B cell (primary cell): Measurements from ENCODE around the gene FAM229A. TPM values are rescaled to one million over a fixed set of nuclear protein-coding genes. Genes with fewer than 3 reads are reported as not detected.

Source experiments
- ATAC-seq: fragments of 200-7000 bp; cut with Tn5 transposase; one replicate; pipeline ENCODE4 v1.10.0; 2021; ENCODE audit warnings: low read depth, mild to moderate bottlenecking, moderate number of reproducible peaks, moderate library complexity
- CTCF ChIA-PET: fragments of 350-600 bp; sonication (Branson Sonifier 250); formaldehyde crosslinking; loops from one replicate; lab custom pipeline; 2021; ENCODE audit warnings: antibody characterized with exemption, inconsistent platforms; lab: Charles Lee
- POLR2A ChIA-PET: fragments of 350-600 bp; sonication (Branson Sonifier 250); formaldehyde crosslinking; loops from one replicate; lab custom pipeline; 2021; ENCODE audit warnings: antibody characterized with exemption; lab: Charles Lee
- DNase-seq: peaks from one replicate; pipeline ENCODE4 v3.0.0; 2013
- H2AFZ ChIP-seq: 2 replicates; pipeline ENCODE4 v1.6.1; 2012; ENCODE audit warnings: mild to moderate bottlenecking, low read depth, low read length; ENCODE audit not compliant: insufficient read depth, poor library complexity, severe bottlenecking
- H3K27ac ChIP-seq, 2 donors: 1 replicate in 1 of 2; 2 replicates in 1 of 2; pipeline ENCODE4 v1.5.1; 2012 to 2013; ENCODE audit warnings: low read length in 2 of 2, mild to moderate bottlenecking in 2 of 2, moderate library complexity in 1 of 2
- H3K27me3 ChIP-seq, 4 experiments: fragments of 200-600 bp in 1 of 4; sonication (generic) in 1 of 4; replicated peaks in 1 of 4; 1 replicate in 2 of 4; 2 replicates in 2 of 4; pipeline versions ENCODE4 v1.6.1 to v1.7.0; 2013 to 2016; ENCODE audit warnings: low read length in 3 of 4, mild to moderate bottlenecking in 2 of 4, mixed read lengths in 1 of 4, moderate library complexity in 1 of 4; ENCODE audit not compliant: insufficient read depth in 4 of 4, control insufficient read depth in 3 of 4; ENCODE audit errors: control extremely low read depth in 1 of 4
- H3K36me3 ChIP-seq, 2 experiments: replicated peaks in 1 of 2; 1 replicate in 1 of 2; 2 replicates in 1 of 2; pipeline versions ENCODE4 v1.6.1 to v1.7.1; 2013; ENCODE audit warnings: low read length in 1 of 2; ENCODE audit not compliant: insufficient read depth in 2 of 2, control insufficient read depth in 1 of 2; ENCODE audit errors: control extremely low read depth in 1 of 2, extremely low read depth in 1 of 2
- H3K4me1 ChIP-seq, 2 donors: fragments of 200-600 bp in 1 of 2; sonication (generic) in 1 of 2; 1 replicate in 1 of 2; 2 replicates in 1 of 2; pipeline versions ENCODE4 v1.5.1 to v1.6.1; 2013 to 2017; ENCODE audit warnings: low read length in 2 of 2; ENCODE audit not compliant: control insufficient read depth in 2 of 2, insufficient read depth in 2 of 2
- H3K4me2 ChIP-seq: replicated peaks from 2 replicates; pipeline ENCODE3; 2012; ENCODE audit warnings: mild to moderate bottlenecking, low read depth, low read length; ENCODE audit not compliant: poor library complexity, severe bottlenecking
- H3K4me3 ChIP-seq, 5 experiments: fragments of 200-600 bp in 1 of 5; sonication (generic) in 1 of 5; 1 replicate in 3 of 5; 2 replicates in 2 of 5; pipeline versions ENCODE4 v1.5.1 to v1.7.0; 2011 to 2016; ENCODE audit warnings: low read length in 4 of 5, mild to moderate bottlenecking in 4 of 5, low read depth in 2 of 5, control low read depth in 1 of 5, moderate library complexity in 1 of 5; ENCODE audit not compliant: insufficient read depth in 1 of 5; ENCODE audit errors: control extremely low read depth in 1 of 5, extremely low read depth in 1 of 5
- H3K79me2 ChIP-seq: fragments of 200-600 bp; sonication (generic); one replicate; pipeline ENCODE4 v1.6.0; 2016; ENCODE audit warnings: low read length; ENCODE audit not compliant: control insufficient read depth, insufficient read depth
- H3K9ac ChIP-seq: fragments of 200-600 bp; sonication (generic); 2 replicates; pipeline ENCODE4 v1.6.1; 2017; ENCODE audit warnings: mild to moderate bottlenecking, low read length, moderate library complexity
- H3K9me3 ChIP-seq, 3 donors: one replicate each; pipeline versions ENCODE4 v1.6.1 to v1.7.1; 2013; ENCODE audit warnings: low read length in 2 of 3; ENCODE audit not compliant: control insufficient read depth in 2 of 3, insufficient read depth in 1 of 3; ENCODE audit errors: control extremely low read depth in 1 of 3
- H4K20me1 ChIP-seq: 2 replicates; pipeline ENCODE4 v1.6.0; 2012; ENCODE audit warnings: mild to moderate bottlenecking, low read length; ENCODE audit not compliant: insufficient read depth, control insufficient read depth, poor library complexity, severe bottlenecking
- H3K27ac Mint-ChIP-seq: one replicate; pipeline ENCODE4 v1.8.0; 2021; ENCODE audit warnings: mixed read lengths
- H3K27me3 Mint-ChIP-seq: one replicate; pipeline ENCODE4 v1.8.0; 2021; ENCODE audit warnings: mixed read lengths
- H3K4me1 Mint-ChIP-seq: one replicate; pipeline ENCODE4 v1.8.0; 2021; ENCODE audit warnings: mixed read lengths
- H3K4me3 Mint-ChIP-seq: one replicate; pipeline ENCODE4 v1.8.0; 2021; ENCODE audit warnings: mixed read lengths
- H3K9me3 Mint-ChIP-seq: one replicate; pipeline ENCODE4 v1.8.0; 2022; ENCODE audit warnings: mixed read lengths; ENCODE audit not compliant: insufficient read depth
- EZH2 ChIP-seq: IDR thresholded peaks from 2 replicates; pipeline ENCODE4 v1.6.1; 2012; ENCODE audit warnings: borderline replicate concordance, low read depth, mild to moderate bottlenecking, moderate library complexity, low read length; ENCODE audit not compliant: insufficient read depth, poor library complexity, severe bottlenecking
- WGBS: methylation state at CpG from one replicate; pipeline ENCODE4 v1.1.5; 2013; ENCODE audit warnings: missing lambda C conversion rate; ENCODE audit not compliant: insufficient coverage; 5-methylcytosine and 5-hydroxymethylcytosine counted together
- intact Hi-C: fragments of 100-400 bp; cut with micrococcal nuclease; formaldehyde crosslinking; loops from one replicate; pipeline ENCODE4 v1.10.0; 2022
- polyA plus RNA-seq: library from polyadenylated mRNA; depleted of rRNA; stranded (reverse); fragments of >200 nt; gene quantifications from 2 replicates; pipeline ENCODE4 v1.2.3, GENCODE V29; 2012
- total RNA-seq, 2 donors: library from RNA; stranded (reverse); fragments of 120-200 nt in 1 of 2; gene quantifications; 1 replicate in 1 of 2; 2 replicates in 1 of 2; pipeline versions ENCODE4 v1.2.3 to v1.2.4, GENCODE V29; 2013 to 2022
- TF ChIP-seq, protein P1 (sequence below): fragments of 200-600 bp; IDR thresholded peaks from one replicate; pipeline ENCODE4 v1.8.0; 2022; ENCODE audit warnings: antibody characterized with exemption, mild to moderate bottlenecking

FAM229A gene
- total and polyA plus RNA-seq, 2 donors (not counting 1 experiment from before 2014, with no cell fraction given), result 33.3 to 33.8 TPM

DNA sequence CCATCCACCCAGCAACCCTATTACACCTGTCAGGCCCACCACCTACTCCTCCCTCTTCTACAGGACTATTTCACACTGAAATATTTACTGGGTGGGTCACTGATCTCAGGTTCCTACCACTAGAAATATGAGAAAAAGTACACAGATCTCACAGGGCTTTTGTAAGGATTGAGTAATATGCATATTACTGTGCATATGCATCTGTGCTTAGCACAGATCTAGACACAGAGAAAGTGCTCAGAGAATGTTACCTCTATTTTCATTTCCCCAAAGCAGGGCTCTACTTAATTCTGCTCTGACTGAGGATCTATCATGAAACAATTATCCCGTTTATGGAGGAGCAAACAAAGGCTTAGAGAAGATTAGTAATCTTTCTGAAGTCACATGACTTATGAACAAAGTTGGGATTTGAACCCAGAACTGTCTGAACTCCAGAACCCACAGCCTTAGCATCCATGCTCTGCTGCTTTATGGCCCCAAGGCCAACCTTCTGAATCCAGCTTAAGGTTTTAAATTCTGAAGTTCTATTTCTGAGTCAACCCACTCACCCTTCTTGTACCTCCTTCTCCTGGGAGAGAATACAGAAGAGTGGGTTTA, 11.8 kb upstream of the FAM229A start:
- H3K4me1 Mint-ChIP-seq, result peaks cover 12% of the 10 kb centered on the region
- Histone ChIP-seq H3K9me3 (no peaks in the 10 kb centered on the region), H3K27me3 (no peaks in the 10 kb centered on the region), H3K4me1 (peaks cover 10 to 13% of the 10 kb centered on the region in 2 donors), H3K4me2 (no peak overlapping the region), H2AFZ (no peak overlapping the region), H4K20me1 (peaks cover 18% of the 10 kb centered on the region), H3K27ac (no peak overlapping the region), H3K36me3 (peaks cover 2 to 67% of the 10 kb centered on the region in 2 experiments), H3K9ac (no peak overlapping the region), H3K79me2 (no peaks in the 10 kb centered on the region), H3K4me3 (no peak overlapping the region)
- ChIA-PET POLR2A (no interaction called here), CTCF (interaction anchor here (1.3 kb wide), 1 partner anchor 134 kb away, joined by 3 read pairs; no protein-coding TSS in a partner anchor)
- no peaks in the 10 kb centered on the region for H3K27me3 Mint-ChIP-seq
- intact Hi-C loops, result loop anchor here (5.0 kb wide), 2 partner anchors 37 to 57 kb away; partner anchors contain the start of gene MARCKSL1
- H3K27ac Mint-ChIP-seq, result no peak overlapping the region
- no peaks in the 10 kb centered on the region for H3K9me3 Mint-ChIP-seq
- TF ChIP-seq, protein P1, sequence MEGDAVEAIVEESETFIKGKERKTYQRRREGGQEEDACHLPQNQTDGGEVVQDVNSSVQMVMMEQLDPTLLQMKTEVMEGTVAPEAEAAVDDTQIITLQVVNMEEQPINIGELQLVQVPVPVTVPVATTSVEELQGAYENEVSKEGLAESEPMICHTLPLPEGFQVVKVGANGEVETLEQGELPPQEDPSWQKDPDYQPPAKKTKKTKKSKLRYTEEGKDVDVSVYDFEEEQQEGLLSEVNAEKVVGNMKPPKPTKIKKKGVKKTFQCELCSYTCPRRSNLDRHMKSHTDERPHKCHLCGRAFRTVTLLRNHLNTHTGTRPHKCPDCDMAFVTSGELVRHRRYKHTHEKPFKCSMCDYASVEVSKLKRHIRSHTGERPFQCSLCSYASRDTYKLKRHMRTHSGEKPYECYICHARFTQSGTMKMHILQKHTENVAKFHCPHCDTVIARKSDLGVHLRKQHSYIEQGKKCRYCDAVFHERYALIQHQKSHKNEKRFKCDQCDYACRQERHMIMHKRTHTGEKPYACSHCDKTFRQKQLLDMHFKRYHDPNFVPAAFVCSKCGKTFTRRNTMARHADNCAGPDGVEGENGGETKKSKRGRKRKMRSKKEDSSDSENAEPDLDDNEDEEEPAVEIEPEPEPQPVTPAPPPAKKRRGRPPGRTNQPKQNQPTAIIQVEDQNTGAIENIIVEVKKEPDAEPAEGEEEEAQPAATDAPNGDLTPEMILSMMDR, result no peak
- no peak for TF ChIP-seq EZH2
- no peak for DNase-seq
- H3K4me3 Mint-ChIP-seq, result no peak overlapping the region
- no CpG with 5 or more reads among the region's 1 CpG for WGBS
- no peak for ATAC-seq

DNA sequence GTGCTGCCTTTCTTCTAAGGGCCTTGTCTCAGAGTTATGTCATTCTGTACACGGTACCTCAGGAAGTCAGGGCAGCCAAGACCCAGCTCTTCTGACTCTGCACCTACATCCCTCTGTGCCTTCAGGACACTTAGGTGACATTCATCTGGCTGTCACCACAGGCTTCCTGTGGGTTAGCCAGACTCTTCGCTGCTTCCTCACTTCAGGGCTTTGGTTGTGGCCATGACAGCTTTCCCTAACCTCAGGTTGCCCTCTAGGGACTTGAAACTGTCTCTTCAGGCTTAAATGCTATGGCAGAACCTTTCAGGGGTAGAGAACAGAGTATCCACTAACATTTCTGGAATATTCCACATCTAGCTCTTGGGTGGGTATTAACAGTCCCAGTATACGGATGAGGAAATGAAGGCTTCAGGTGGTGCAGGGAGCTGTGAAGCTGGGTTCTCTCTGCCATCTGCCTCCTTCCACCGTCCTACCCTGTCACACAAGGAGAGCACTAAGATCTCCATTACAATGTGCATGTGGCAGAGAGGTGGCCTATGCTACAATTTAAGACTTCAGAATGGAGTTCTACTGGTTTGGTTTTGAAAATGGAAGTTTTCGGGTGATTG, 10.0 kb upstream of the FAM229A start:
- no peaks in the 10 kb centered on the region for H3K27me3 ChIP-seq
- peaks cover 2 to 66% of the 10 kb centered on the region in 2 experiments for H3K36me3 ChIP-seq
- ATAC-seq (peak; percentile 75), DNase-seq (peak; percentile 66)
- no peak overlapping the region for H3K4me3 ChIP-seq
- no peak overlapping the region for H2AFZ ChIP-seq
- no peaks in the 10 kb centered on the region for H3K9me3 ChIP-seq
- intact Hi-C loops, result loop anchor here (5.0 kb wide), 2 partner anchors 35 to 55 kb away; partner anchors contain the start of gene MARCKSL1
- H3K4me2 ChIP-seq, result no peak overlapping the region
- H3K4me1 ChIP-seq, result peaks cover 10 to 13% of the 10 kb centered on the region in 2 donors
- Mint-ChIP-seq H3K27me3 (no peaks in the 10 kb centered on the region), H3K4me1 (peaks cover 12% of the 10 kb centered on the region), H3K9me3 (no peaks in the 10 kb centered on the region), H3K27ac (no peak overlapping the region), H3K4me3 (no peak overlapping the region)
- WGBS, result 33% methylated on average over 3 of the region's 5 CpGs
- peaks cover 18% of the 10 kb centered on the region for H4K20me1 ChIP-seq
- ChIA-PET POLR2A (interaction anchor here (0.6 to 2.0 kb wide), 2 partner anchors 13 to 35 kb away, joined by 4 to 15 read pairs; partner anchors contain the start of gene MARCKSL1), CTCF (interaction anchor here (0.5 to 3.3 kb wide), 11 partner anchors 19 to 367 kb away, joined by 3 to 14 read pairs (median 4); partner anchors contain the start of gene MARCKSL1)
- H3K27ac ChIP-seq, result no peak overlapping the region
- no peaks in the 10 kb centered on the region for H3K79me2 ChIP-seq
- no peak overlapping the region for H3K9ac ChIP-seq
- no peak for TF ChIP-seq EZH2
- TF ChIP-seq, protein P1, result no peak
